CD4-positive, alpha-beta T cell treated with Interleukin-21 for 1 hour (primary cell): ENCODE data around the gene RNASE9.
A peak's percentile ranks its signal among the peaks of the same experiment; 100 is the strongest.
"Not testable (repeated sequence)": the region's sequence is repeated elsewhere in the genome, so short reads cannot be mapped to it uniquely, and the experiment has no call there.

ENCODE experiments used
- DNase-seq: peaks from one replicate; pipeline ENCODE4 v3.0.0-alpha.2; 2020

RNASE9 gene

DNA sequence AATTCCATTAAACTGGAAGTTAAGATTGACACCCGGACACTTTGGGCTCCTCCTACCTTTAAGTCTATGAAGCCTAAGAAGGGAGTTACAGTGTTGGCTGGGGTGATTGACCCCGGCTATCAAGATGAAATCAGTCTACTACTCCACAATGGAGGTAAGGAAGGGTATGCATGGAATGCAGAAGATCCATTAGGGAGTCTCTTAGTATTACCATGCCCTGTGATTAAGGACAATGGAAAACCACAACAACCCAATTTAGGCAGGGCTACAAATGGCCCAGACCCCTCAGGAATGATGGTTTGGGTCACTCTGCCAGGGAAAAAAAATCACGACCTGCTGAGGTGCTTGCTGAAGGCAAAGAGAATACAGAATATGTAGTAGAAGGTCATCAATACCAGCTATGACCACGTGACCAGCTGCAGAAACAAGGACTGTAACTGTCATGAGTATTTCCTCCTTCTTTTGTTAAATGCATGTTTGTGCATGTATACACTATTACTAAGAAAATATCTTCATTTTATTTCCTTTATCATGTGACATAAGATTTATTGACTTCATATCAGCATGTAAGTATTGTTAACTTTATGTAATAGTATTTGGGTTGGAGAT is 11.6 kb upstream of the RNASE9 start:
- DNase-seq: not testable (repeated sequence)

DNA sequence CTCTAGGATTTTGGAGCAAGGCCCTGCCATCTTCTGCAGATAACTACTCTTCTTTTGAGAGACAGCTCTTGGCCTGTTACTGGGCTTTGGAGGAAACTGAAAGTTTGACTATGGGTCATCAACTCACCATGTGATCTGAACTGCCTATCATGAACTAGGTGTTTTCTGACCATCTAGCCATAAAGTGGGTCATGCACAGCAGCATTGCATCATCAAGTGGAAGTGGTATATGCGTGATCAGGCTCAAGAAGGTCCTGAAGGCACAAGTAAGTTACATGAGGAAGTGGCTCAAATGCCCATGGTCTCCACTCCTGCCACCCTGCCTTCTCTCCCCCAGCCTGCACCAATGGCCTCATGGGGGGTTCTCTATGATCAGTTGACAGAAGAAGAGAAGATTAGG is 9.9 kb upstream of the RNASE9 start:
- not testable (repeated sequence) for DNase-seq

DNA sequence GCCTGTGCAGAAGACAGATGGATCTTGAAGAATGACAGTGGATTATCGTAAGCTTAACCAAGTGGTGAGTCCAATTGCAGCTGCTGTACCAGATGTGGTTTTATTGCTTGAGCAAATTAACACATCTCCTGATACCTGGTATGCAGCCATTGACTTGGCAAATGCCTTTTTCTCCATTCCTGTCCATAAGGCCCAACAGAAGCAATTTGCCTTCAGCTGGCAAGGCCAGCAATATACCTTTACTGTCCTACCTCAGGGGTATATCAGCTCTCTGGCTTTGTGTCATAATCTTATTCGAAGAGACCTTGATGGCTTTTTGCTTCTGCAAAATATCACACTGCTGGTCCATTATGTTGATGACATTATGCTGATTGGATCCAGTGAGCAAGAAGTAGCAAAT is 9.0 kb upstream of the RNASE9 start:
- DNase-seq: not testable (repeated sequence)

DNA sequence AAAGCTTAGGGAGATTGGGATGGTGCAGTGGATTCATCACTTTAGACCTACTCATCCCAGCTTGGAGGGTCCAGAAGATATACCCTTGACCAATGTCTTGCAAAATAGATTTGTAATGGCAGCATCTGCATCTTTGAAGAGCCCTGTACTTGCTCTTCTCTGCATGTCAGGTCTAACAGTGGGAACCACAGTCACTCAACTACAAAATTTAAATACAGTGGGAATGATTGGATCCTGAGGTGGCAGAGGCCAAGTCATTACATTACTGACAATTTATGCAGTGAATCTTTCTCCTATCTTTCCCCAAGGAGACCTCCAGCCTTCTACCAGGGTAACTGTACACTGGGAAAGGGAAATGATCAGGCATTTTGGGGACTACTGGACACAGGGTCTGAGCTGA is 8.2 kb upstream of the RNASE9 start:
- DNase-seq: no peak

DNA sequence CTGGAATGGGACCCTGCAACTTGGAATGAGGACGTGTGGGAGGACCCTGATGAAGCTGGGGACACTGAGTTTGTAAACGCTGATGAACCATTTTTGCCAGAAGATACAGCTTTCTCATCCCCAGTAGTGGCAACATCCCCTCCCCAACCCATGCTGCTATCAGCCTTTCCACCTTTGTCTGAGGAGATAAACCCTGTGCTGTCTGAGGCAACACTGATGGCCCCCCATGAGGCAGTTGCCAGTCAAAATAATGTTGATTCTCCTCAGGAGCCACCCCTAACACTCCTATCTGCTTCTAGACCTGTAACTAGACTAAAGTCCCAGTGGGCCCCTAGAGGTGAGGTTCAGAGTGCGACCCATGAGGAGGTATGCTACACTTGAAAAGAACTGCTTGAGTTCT is 7.5 kb upstream of the RNASE9 start:
- DNase-seq: no peak

DNA sequence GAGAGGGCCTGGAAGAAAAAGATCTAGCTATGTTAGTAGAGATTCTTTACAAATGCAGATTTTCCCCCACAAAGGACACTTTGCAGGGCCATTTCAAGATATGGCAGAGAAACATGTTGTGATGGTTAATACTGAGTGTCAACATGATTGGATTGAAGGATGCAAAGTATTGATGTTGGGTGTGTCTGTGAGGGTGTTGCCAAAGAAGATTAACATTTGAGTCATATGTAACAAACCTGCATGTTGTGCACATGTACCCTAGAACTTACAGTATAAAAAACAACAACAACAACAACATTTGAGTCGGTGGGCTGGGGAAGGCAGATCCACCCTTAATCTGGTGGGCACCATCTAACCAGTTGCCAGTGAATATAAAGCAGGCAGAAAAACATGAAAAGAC is 6.4 kb upstream of the RNASE9 start:
- DNase-seq: not testable (repeated sequence)

DNA sequence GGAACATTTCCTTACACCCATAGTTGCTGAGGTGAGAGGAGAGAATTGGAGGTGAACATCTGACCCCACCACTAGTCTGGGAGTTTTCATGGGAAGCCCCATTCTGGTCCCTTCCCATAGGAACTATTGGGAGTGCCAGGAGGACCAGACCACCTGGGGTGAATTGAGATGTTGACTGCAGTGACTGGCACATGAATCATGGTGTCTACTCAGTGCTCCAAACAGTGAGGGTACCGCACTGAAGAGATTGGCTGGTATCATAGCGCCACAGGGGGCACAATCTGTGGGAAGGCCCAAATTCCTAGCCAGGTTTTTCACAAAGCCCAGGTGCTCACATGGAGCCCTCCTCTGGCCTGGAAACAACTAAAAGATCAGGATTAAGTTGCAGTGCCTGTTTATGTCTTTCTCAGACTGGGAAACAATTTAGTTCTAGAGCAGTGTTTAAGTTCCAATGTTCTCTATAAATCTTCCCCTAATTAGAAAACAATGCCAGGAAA is 3.7 kb upstream of the RNASE9 start:
- DNase-seq: no peak

DNA sequence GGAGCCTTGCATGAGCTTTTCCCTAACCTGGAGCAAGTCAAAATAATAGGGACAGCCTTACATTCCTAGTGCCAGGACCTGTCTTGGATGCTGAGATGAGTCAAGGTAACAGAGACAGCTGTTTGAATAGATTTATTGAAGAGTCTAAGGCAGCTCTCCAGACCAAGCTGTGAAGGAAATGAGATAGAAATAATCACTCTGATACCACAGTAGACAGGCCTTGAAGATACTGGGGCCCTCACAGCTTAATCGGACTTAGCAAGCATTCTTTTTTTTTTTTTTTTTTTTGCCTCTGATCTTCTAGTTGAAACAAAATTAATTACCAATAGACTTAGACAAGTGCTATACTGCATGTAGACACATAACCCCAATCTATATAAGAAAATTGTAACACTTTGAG is 3.1 kb upstream of the RNASE9 start:
- no peak for DNase-seq

DNA sequence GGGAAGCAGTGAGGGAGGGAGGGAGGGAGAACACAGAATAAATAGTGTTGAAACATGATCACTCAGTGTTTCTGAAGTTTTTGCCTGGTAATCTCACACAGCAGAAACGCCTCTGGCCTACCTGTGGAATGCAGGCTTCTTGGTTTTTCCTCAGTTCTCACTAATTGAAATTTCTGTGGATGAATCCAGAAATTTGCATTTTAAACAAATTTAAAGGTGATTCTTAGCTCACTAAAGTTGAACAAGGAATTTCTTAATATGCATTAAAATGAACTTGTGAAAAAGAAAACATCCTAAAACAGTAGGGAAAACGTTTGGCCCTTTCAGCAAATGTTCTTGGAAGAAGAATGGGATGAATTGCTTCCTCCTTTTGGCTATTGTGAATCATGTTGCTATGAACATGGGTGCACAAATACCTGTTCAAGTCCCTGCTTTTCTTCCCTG is 1.4 kb downstream of the RNASE9 start:
- no peak for DNase-seq

DNA sequence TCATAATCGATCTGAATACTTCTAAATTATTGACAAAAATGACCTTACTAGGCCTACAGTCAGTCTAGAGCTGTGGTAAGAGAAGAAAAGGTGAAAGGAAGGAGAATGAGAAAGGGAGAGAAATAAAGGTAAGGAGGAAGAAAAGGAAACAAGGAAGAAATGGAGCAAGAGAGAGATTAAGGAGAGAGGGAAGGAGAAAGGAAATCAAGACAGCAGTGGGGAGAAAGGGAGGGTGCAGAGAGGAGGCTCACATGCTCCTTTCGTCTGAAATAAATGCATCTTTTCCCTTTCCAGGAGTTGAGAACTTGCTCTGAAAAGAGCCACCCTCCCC is 3.7 kb downstream of the RNASE9 start:
- no peak for DNase-seq

DNA sequence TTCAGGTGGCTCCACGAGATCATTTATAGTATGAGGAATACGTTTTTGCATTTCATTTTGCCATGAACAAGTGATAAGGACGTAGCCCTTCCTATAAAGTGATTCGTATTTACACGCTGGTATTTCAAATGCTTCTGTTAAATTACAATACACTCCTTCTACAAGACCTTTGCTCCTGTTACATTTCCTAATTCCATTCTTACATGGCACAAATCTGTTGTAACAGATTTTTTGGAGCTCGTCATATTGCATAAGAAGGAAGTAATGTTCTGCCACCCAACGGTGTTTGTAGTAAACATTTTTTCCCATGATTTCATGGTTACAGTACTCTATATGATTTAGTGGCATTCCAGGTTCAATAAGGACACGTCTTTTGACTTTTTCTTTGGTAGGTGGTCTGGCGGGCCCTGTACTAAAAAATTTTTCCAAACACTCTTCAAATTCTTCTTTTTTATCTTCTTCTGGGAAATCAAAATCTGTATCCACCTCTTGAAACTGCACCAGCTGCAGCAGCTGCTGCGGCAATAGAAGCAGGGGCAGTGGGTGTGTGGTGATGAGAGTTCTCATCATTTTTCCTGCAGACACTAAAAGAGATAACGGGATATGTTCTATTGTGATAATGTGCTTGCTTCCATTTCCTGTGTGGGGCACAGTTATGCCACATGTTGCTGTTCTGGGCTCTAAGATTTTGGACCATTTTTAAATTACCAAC is 4.2 kb downstream of the RNASE9 start:
- no peak for DNase-seq

DNA sequence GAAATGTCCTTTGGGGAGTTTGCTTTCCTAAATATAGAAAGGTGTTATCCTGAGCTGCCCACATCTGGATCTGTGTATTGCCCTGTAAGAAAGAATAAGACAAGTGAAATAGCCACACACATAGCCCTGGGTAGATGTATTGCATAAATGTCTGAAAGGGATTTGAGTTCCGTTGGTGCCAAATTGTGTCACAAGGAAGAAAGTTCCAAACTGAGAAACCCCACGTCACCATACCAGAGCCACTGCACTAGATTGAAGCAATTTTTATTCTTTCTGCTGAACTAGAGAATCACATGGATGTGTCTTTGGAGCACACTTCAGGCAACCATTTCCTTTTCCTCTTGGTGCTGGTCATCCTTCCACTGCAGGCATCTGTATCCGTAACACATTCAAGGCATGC is 5.0 kb downstream of the RNASE9 start:
- no peak for DNase-seq

DNA sequence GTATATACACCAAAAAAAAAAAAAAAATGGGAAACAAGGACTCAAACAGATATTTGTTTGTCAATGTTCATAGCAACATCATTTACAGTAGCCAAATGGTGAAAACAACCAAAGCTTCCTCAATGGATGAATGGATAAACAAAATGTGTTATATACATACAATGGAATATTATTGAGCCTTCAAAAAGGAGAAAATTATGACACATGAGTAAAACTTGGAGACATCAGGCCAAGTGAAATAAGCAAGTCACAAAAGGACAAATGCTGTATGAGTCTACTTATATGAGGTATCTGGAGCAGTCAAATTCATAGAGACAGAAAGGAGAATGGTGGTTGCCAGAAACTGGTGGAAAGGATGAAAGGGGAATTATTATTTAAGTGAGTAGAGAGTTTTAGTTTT is 7.8 kb downstream of the RNASE9 start:
- no peak for DNase-seq

DNA sequence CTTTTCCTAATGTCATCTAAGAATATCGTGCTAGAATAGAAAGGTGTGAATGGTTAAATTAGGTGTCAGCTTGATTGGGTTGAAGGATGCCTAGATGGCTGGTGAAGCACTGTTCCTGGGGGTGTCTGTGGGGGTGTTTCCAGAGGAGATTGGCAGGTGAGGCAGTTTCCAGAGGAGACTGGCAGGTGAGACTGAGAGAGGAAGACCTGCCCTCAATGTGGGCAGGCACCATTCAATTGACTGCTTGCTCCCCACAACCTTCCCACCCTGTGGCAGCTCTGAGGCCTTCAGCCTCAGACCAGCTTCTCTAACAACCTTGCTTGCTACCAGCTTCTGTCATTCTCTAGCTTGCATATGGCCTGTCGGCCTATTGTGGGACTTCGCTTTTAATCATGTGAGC is 9.2 kb downstream of the RNASE9 start:
- no peak for DNase-seq

DNA sequence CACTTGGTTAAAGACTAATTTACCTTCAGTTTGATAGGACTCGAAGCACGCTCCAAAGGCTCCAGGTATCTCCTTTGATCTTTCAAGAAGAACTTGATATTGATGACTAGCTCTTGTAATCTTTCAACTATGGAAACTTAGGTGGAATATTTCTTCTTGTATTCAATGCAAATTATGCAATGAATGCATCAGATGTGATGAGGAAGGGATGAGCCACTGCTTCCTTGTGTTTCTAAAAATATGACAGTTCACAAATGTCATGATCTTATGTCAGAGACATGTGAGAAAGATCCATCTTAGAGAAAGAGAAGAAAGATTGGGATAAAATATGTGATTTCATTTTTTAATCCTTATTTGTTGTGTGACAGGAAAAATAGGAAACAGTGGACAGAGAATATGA is 9.9 kb downstream of the RNASE9 start:
- no peak for DNase-seq

DNA sequence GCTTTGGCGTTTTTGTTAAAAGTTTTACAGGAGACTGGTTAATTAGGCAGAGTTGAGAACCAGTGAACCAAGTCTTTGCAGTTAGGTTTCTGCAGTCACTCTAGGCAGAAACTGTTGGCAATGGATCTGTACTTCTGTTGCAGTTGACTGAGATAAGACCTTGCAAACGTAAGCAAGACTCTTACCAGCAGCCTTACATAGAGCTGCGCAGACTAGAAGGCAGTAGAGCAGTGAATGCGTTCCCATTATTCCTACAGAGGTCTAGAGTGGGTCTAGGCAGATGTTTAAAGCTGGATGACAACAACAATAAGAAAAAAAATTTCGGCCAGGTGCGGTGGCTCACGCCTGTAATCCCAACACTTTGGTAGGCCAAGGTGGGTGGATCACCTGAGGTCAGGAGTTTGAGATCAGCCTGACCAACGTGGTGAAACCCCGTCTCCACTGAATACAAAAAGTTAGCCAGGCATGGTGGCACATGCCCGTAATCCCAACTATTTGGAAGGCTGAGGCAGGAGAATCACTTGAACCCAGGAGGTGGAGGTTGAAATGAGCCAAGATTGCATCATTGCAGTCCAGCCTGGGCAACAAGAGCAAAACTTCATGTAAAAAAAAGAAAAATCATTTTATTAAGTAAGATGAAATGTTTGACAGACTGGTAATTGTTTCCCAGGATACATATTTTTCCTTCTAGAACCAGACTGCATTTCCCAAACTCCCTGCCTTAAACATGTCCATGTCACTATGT is 12.3 kb downstream of the RNASE9 start:
- DNase-seq: no peak

DNA sequence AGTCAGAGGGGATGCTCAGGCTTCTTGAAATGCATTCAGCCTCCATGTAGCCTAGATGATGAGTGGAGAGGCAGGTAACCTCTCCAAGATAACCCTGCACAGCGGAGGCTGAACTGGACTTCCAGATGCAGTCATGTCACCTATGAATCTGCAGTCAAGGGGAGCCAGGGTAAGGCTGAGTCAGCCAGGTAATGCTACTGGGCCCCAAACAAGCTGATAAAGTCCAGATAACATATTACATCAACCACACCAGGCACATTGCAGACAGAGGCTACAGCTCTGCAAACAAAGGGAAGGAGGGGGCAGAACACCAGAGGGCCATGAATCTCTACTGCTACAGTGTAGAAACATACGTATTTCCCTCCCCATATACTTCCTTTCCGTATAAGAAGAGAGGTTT is 14.0 kb downstream of the RNASE9 start:
- DNase-seq: no peak

DNA sequence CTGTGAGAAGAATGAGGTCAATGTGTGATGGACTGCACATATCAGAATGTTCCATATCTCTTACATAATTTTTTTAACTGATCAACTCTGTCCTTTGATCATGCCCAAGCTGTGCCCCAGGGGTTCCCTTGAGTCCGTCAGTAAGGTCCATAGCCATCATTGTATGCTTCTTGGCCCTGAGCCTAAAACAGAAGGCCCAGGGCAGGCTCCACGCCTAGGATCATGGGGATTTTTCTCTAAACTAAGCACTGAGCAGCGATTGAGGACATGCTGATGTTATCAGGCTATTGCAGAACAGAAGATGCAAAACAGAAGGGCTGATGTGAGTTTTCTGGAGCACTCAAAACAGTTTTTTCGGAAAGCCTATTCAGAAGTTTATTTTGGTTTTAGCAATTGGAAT is 20.9 kb downstream of the RNASE9 start:
- DNase-seq: no peak

DNA sequence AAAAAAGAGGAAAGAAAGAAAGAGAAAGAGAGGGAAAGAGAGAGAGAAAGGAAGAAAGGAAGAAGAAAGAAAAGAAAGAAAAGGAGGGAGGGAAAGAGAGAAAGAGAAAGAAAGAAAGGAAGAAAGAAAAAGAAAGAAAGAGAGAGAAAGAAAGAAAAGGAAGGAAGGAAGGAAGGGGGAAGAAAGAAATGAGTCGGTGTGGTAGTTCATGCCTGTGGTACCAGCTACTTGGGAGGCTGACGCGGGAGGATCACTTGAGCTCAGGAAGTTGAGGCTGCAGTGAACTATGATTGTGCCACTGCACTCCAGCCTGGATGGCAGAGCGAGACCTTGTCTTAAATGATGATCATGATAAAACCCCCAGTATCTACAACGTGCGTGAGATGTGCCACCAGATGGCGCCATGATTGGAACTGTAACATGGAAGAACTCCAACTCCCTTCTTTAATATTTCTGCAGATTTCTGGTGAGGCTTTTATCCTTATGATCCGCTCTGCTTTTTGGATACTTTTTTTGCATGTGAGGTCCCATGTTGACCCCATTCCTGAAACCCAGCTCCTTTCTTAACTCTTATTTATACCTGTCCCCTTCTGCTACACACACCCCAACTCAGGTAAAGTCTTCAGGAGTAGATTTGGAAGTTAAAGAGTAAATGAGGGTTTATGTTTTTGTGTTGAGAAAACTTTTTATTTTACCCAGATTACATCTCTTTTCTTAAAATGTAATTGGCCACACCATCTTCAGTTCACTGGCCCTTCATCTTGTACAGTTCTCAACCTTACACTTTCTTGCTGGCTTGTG is 29.9 kb downstream of the RNASE9 start:
- peak; percentile 68 for DNase-seq

DNA sequence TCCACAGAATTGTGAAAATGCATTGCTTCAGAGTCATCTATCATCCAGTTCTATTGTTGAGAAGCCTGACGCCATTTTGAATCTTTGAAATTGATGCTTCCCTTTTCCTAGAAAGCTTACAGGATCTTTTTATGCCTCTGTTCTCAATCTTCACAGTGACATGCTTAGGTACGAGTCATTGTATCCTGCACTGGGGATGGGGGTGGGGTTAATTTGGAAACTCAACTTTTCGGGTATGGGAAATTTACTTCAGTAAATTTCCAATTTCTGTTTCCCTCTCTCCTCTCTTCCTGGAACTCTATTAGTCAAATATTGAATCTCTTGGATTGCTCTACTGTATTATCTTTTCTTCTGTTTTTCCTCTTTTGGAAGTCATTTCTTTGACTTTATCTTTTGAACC is 31.0 kb downstream of the RNASE9 start:
- no peak for DNase-seq

DNA sequence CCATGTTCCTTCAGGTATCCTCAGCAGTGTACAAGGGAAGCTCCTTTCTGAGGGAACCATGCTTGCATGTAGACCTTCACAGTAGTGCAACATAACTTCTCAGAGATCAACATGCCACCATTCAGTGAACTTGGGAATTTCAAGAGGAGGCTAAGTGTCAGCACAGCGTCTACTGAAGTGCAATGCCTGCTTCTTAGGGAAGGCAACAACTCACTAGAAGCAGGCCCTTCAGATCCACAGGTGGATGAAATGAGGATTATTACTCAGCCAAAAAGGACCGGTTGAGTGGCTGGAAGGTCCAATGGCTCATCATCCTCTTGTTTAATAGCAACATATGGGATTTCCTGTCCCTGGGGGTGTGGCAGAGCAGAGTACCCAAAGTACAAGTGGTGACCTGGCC is 36.8 kb downstream of the RNASE9 start:
- no peak for DNase-seq

DNA sequence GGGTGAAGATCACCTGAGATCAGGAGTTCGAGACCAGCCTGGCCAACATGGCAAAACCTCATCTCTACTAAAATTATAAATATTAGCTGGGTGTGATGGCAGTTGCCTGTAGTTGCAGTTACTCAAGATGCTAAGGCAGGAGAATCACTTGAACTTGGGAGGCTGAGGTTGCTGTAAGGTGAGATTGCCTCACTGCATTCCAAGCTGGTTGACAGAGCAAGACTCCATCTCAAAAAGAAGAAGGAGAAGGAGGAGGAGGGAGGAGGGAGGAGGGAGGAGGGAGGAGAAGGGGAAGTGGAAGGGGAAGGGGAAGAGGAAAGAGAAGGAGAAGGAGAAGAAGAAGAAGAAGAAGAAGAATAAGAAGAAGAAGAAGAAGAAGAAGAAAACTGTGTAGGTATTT is 38.5 kb downstream of the RNASE9 start:
- DNase-seq: no peak

DNA sequence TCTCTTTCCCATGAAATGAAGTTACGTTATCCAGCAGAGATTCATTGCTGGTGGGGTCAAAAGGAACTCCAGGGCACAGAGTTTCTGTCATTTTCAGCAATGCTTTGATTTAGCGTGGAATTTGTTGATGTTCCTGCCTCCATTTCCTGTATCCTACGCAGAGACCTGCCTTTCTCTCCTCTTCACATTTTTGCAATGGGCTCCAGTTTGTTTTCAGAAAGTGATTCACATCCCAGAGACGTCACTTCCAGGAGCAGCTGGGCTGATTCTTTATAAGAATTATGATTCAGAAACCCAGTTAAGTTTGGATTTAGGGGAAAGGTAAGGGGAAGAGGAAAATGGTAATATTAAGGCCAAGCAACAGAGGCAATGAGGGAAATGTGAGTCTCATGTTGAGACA is 43.9 kb downstream of the RNASE9 start:
- no peak for DNase-seq
